HCT116 (cell line): Measurements from ENCODE around the gene ACOT2. TPM values are rescaled to one million over a fixed set of nuclear protein-coding genes. Genes with fewer than 3 reads are reported as not detected.

ENCODE experiments used
- ATAC-seq: fragments of 200-7000 bp; cut with Tn5 transposase; 2 replicates; pipeline ENCODE4 v1.9.1; 2020; ENCODE audit warnings: mild to moderate bottlenecking, moderate library complexity
- BruUV-seq: library from RNA; stranded (reverse); fragments of 400-500 nt; replicated peaks from 2 replicates; lab custom pipeline; 2021; lab: Mats Ljungman, UMichigan
- CTCF ChIA-PET: fragments of 300-600 bp; sonication (Branson Sonifier 250); formaldehyde crosslinking; loops from one replicate; lab custom pipeline; 2021; ENCODE audit warnings: antibody characterized with exemption; lab: Charles Lee
- POLR2A ChIA-PET: fragments of 300-600, 350-600 bp; sonication (Branson Sonifier 250); formaldehyde crosslinking; loops from one replicate; lab custom pipeline; 2021; ENCODE audit warnings: antibody characterized with exemption; lab: Charles Lee
- RAD21 ChIA-PET, 2 experiments: fragments of 300-600 bp; sonication (Branson Sonifier 250); formaldehyde crosslinking; loops; one replicate each; lab custom pipeline; 2023; ENCODE audit warnings: low total read pairs in 2 of 2; ENCODE audit not compliant: uncharacterized antibody in 2 of 2, unreplicated experiment in 2 of 2, low non-redundant PET in 1 of 2; lab: Charles Lee
- DNase-seq: peaks from one replicate; pipeline ENCODE4 v3.0.0-alpha.2; 2010; ENCODE audit warnings: low read depth, low spot score
- H2AFZ ChIP-seq: fragments of 200-600 bp; shearing (Covaris generic), sonication (generic); 2 replicates; pipeline ENCODE4 v1.6.1; 2017; ENCODE audit warnings: low read depth, mixed run types, mixed read lengths, antibody characterized with exemption, low read length; ENCODE audit not compliant: poor library complexity, severe bottlenecking
- H3K27ac ChIP-seq: 2 replicates; pipeline ENCODE4 v1.5.1; 2012; ENCODE audit warnings: low read depth, low read length
- H3K27me3 ChIP-seq: fragments of 200-600 bp; sonication (generic); 2 replicates; pipeline ENCODE4 v1.6.1; 2016; ENCODE audit warnings: mixed run types, low read length, mixed read lengths; ENCODE audit not compliant: insufficient read depth
- H3K36me3 ChIP-seq, 2 experiments: fragments of 200-500 bp in 1 of 2; fragments of 200-600 bp in 1 of 2; sonication (Bioruptor generic) in 1 of 2; sonication (generic) in 1 of 2; 2 replicates each; pipeline versions ENCODE4 v1.5.1 to v1.6.1; 2014 to 2016; ENCODE audit warnings: low read length in 2 of 2, inconsistent platforms in 1 of 2, mixed read lengths in 1 of 2, mixed run types in 1 of 2; ENCODE audit not compliant: insufficient read depth in 2 of 2, control insufficient read depth in 1 of 2
- H3K4me1 ChIP-seq, 2 experiments: fragments of 200-600 bp in 1 of 2; sonication (generic) in 1 of 2; 2 replicates each; pipeline versions ENCODE4 v1.5.1 to v1.6.1; 2012 to 2017; ENCODE audit warnings: low read length in 2 of 2, inconsistent platforms in 1 of 2, mild to moderate bottlenecking in 1 of 2, mixed read lengths in 1 of 2, mixed run types in 1 of 2, moderate library complexity in 1 of 2; ENCODE audit not compliant: insufficient read depth in 2 of 2, control insufficient read depth in 1 of 2
- H3K4me2 ChIP-seq: fragments of 200-600 bp; sonication (generic); 2 replicates; pipeline ENCODE4 v1.6.1; 2017; ENCODE audit warnings: mixed run types, low read length, mixed read lengths
- H3K4me3 ChIP-seq, 2 experiments: fragments of 200-600 bp in 1 of 2; sonication (generic) in 1 of 2; replicated peaks in 1 of 2; 2 replicates each; pipeline ENCODE4 v1.5.1; 2011 to 2016; ENCODE audit warnings: low read length in 2 of 2, control low read depth in 1 of 2, low read depth in 1 of 2, mild to moderate bottlenecking in 1 of 2, mixed read lengths in 1 of 2, mixed run types in 1 of 2
- H3K79me2 ChIP-seq: fragments of 200-600 bp; sonication (generic); 2 replicates; pipeline ENCODE4 v1.6.1; 2017; ENCODE audit warnings: mild to moderate bottlenecking, mixed run types, low read length, moderate library complexity, mixed read lengths; ENCODE audit not compliant: insufficient read depth
- H3K9ac ChIP-seq: fragments of 200-600 bp; sonication (generic); 2 replicates; pipeline ENCODE4 v1.6.1; 2016; ENCODE audit warnings: low read length, mixed read lengths
- H3K9me2 ChIP-seq: fragments of 200-600 bp; sonication (generic), shearing (Covaris generic); 2 replicates; pipeline ENCODE4 v1.6.1; 2017; ENCODE audit warnings: mixed run types, mild to moderate bottlenecking, moderate library complexity; ENCODE audit not compliant: insufficient read depth
- H3K9me3 ChIP-seq, 2 experiments: fragments of 200-500 bp in 1 of 2; fragments of 200-600 bp in 1 of 2; sonication (Bioruptor generic) in 1 of 2; sonication (generic) in 1 of 2; 2 replicates each; pipeline ENCODE4 v1.6.1; 2014 to 2017; ENCODE audit warnings: low read length in 2 of 2, mixed read lengths in 2 of 2, inconsistent platforms in 1 of 2, low read depth in 1 of 2, mild to moderate bottlenecking in 1 of 2, mixed run types in 1 of 2, moderate library complexity in 1 of 2; ENCODE audit not compliant: control insufficient read depth in 1 of 2, insufficient read depth in 1 of 2
- H4K20me1 ChIP-seq: fragments of 200-600 bp; sonication (generic), shearing (Covaris generic); 2 replicates; pipeline ENCODE4 v1.6.1; 2017; ENCODE audit warnings: mixed run types, mild to moderate bottlenecking, moderate library complexity; ENCODE audit not compliant: insufficient read depth
- ATF3 ChIP-seq: IDR thresholded peaks from 2 replicates; pipeline ENCODE4 v1.6.1; 2012
- CBX3 ChIP-seq: IDR thresholded peaks from 2 replicates; pipeline ENCODE4 v1.6.1; 2012; ENCODE audit warnings: low read depth
- CEBPB ChIP-seq: IDR thresholded peaks from 2 replicates; pipeline ENCODE4 v1.6.1; 2012; ENCODE audit warnings: low read depth
- CTCF ChIP-seq, 3 experiments: fragments of 200-600 bp in 1 of 3; sonication (generic) in 1 of 3; IDR thresholded peaks in 2 of 3; conservative IDR thresholded peaks in 1 of 3; 2 replicates each; pipeline ENCODE4 v1.5.1; 2012 to 2017; ENCODE audit warnings: low read depth in 2 of 3, low read length in 2 of 3, antibody characterized with exemption in 1 of 3, borderline replicate concordance in 1 of 3, control low read depth in 1 of 3, mild to moderate bottlenecking in 1 of 3, mixed read lengths in 1 of 3, mixed run types in 1 of 3, moderate library complexity in 1 of 3; ENCODE audit not compliant: insufficient read depth in 1 of 3
- EGR1 ChIP-seq: IDR thresholded peaks from 2 replicates; pipeline ENCODE4 v1.6.1; 2012; ENCODE audit warnings: low read depth
- EZH2 ChIP-seq: fragments of 200-600 bp; sonication (generic); IDR thresholded peaks from 2 replicates; pipeline ENCODE4 v1.6.1; 2017; ENCODE audit warnings: antibody characterized with exemption, mixed run types
- SIN3A ChIP-seq: IDR thresholded peaks from 2 replicates; pipeline ENCODE4 v1.6.1; 2012; ENCODE audit warnings: low read depth
- ZFX ChIP-seq: fragments of 450-650 bp; IDR thresholded peaks from 2 replicates; pipeline ENCODE4 v1.6.1; 2017
- ZNF274 ChIP-seq: fragments of 200-500 bp; sonication (Bioruptor generic); IDR thresholded peaks from 2 replicates; pipeline ENCODE4 v1.6.1; 2014; ENCODE audit warnings: mild to moderate bottlenecking, low read depth, low read length, inconsistent platforms
- intact Hi-C: fragments of 100-400 bp; cut with micrococcal nuclease; formaldehyde crosslinking; loops from 2 replicates; pipeline ENCODE4 v1.10.0; 2022
- total RNA-seq: library from RNA; stranded (reverse); gene quantifications from one replicate; pipeline ENCODE4 v1.2.1, GENCODE V29; 2021; ENCODE audit not compliant: unreplicated experiment

ACOT2 gene
- total RNA-seq, 1 experiment from 2014 or later = 0.44 TPM

- TF ChIP-seq ATF3 (no peak), CBX3 (no peak), CTCF (IDR thresholded peaks at IDR 0.05 in 2 of 3, conservative IDR thresholded peaks at IDR 0.05 in 1 of 3; ENCODE audit: borderline replicate concordance in 1 of 3, insufficient read depth in 1 of 3, low read depth in 2 of 3, low read length in 2 of 3) (no peak), SIN3A (no peak), ZFX (no peak), CEBPB (no peak), EZH2 (no peak), EGR1 (no peak)
These were observed 51.3 kb downstream of the ACOT2 start (continued) for GRCh38 chr14:73620268-73620667.

- no peaks in the 10 kb centered on the region for H3K79me2 ChIP-seq
- no peaks in the 10 kb centered on the region for H3K9me2 ChIP-seq
- DNase-seq = no peak
- TF ChIP-seq CBX3 (no peak), ATF3 (no peak), EGR1 (no peak), ZNF274 (no peak)
- no peak overlapping the region for H3K9ac ChIP-seq
- no peaks in the 10 kb centered on the region for H3K4me1 ChIP-seq
- RAD21 ChIA-PET = no interaction called here
- CTCF ChIA-PET = no interaction called here
- no peaks in the 10 kb centered on the region for H3K27me3 ChIP-seq
- no peak overlapping the region for H3K27ac ChIP-seq
- H3K4me2 ChIP-seq = no peak overlapping the region
- H3K36me3 ChIP-seq = no peaks in the 10 kb centered on the region
- no peaks in the 10 kb centered on the region for H4K20me1 ChIP-seq
- no peaks in the 10 kb centered on the region for H3K9me3 ChIP-seq
- BruUV-seq = no TSS peak
- ATAC-seq = no peak
- POLR2A ChIA-PET = no interaction called here
- no peak overlapping the region for H3K4me3 ChIP-seq
- intact Hi-C loops = no loop called here
- no peak overlapping the region for H2AFZ ChIP-seq
These were observed 54.6 kb downstream of the ACOT2 start for GRCh38 chr14:73623504-73624054.

Other genes with a start within 250 kb of the ACOT2 start
- gene NUMB, start 110.7 kb upstream of the ACOT2 start, total RNA-seq = 43.0 TPM
- 4.2 TPM for gene RIOX1, start 78.3 kb upstream of the ACOT2 start, total RNA-seq
- not detected for gene ACOT1, start 32.1 kb upstream of the ACOT2 start, total RNA-seq
- not detected for gene HEATR4, start 10.3 kb upstream of the ACOT2 start, total RNA-seq
- gene ACOT4, start 22.7 kb downstream of the ACOT2 start, total RNA-seq = not detected
- not detected for gene ACOT6, start 43.3 kb downstream of the ACOT2 start, total RNA-seq
- 14.6 TPM for gene DNAL1, start 75.8 kb downstream of the ACOT2 start, total RNA-seq
- gene PNMA1, start 145.2 kb downstream of the ACOT2 start, total RNA-seq = 24.6 TPM